NCI-H1092 treated with DMSO at 0.1 percent for 48 hours (cell line): ENCODE measurements around the gene NPHP4.

Source experiments
- DNase-seq: peaks from one replicate; lab custom pipeline; 2025; lab: John Stamatoyannopoulos, UW

NPHP4 gene

GRCh38 chr1:5992026-5992813 lies at the start of gene NPHP4:
Gene NPHP4, minus strand, starts transcription at chr1:5992425. Its CDS starts 6,136 bp downstream, at chr1:5986289.
- DNase-seq = peak; percentile 100

DNA sequence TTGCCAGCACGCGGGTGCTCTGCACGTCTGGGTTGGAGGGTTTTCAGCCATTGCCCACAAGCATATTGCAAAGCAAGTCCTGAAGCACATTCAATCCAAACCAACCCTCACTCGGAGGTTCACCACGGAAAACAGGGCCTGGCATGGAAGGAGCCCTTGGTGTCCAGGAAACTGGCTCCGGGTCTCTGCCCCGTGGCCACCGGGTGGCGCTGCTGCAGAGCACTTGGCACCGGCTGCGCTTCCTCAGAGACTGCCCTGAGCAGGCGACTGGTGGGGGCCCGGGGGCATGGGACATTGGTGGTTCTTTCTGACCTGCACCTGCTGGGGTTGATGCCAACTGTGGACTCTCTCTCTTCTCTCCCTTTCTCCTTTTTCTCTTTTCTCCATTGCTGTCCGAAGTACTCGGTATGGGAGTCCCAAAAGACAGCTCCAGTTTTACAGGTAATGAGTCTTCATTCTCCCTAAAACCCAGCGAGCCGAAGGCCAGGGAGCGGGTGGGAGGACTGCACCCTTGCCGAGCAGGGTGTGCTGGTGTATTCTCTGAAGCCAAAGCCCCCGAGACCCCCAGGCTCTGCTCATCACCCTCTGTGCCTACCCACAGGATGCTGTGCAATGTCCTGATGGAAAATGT lies 49.3 kb upstream of the NPHP4 start:
- peak; percentile 60 for DNase-seq

GRCh38 chr1:6040861-6041415 lies 48.7 kb upstream of the NPHP4 start:
- no peak for DNase-seq

DNA sequence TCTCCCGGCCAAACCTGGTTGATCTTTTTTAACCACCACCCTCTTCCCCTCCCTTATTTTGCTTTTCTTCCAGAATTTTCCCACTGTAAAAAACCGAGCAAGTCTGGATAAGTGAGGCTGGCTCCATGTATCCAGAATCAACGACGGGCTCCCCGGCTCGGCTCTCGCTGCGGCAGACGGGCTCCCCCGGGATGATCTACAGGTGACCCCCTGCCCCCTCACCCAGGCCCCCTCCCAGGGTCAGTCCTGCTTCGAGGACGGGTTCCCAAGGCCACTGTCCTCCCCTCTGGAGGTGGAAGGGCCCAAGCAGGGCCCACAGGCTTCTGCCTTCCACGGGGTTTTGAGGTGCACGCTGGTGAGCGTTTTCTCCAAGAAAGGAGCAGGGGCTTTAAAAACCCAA lies 48.2 kb upstream of the NPHP4 start:
- DNase-seq = no peak

- DNase-seq = no peak
Observed at GRCh38 chr1:6039031-6039430, 46.8 kb upstream of the NPHP4 start.

GRCh38 chr1:6038603-6039002 lies 46.4 kb upstream of the NPHP4 start:
- no peak for DNase-seq

- peak; percentile 57 for DNase-seq
Observed at GRCh38 chr1:6037338-6037762, 45.1 kb upstream of the NPHP4 start.

GRCh38 chr1:6035719-6036118 lies 43.5 kb upstream of the NPHP4 start:
- DNase-seq = no peak

- no peak for DNase-seq
Observed at GRCh38 chr1:6035303-6035702, 43.1 kb upstream of the NPHP4 start.

DNA sequence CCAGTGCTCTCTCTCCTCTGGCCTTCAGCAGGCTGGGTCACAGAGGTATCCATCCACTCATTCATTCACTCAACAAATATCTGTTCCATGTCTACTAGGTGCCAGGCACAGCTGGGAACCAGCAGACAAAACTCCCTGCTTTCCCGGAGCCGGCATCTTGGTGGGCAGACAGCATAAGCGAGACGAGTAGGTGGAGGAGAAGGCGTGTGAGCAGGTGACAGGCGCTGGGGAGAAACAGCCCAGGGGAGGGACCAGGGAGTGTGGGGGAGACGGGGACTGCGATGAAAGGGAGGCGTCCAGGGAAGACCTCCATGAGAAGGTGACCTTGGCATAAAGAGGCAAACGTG lies 42.5 kb upstream of the NPHP4 start:
- no peak for DNase-seq

DNA sequence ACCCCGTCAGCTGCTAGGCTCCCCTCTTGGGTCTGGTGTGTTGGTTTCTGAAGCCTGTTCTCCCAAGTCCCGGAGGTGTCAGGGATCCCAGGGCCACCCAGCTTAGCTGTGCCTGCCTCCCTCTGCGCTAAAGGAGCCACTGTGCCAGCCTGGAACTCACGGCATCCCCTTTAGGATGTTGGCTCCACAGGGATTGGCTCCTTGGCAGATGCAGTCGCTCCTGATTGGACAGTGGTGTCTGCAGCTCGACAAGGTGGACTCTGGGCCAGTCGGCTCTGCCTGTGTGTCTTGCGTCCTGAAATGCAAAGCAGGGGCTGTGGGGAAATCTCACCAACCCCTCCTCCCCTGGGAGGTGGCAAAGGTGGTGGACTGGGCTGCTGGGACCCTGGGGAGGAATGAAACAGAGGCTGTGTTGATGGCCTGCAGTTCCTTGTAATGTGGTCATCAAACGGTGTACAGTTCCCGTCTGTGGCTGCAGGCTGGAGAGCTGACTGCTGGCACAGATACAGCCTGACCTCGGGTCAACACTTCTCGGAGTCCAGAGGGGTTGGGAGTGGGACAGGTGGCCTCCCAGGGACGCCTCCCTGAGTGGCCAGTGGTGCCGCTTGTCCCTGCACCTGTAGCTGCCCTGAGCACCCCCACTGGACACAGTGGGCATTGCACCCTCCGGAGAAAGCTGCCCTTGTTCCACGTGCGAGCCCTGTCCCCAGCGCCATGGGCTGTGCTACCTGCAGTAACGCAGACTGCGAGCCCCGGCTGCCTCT lies 41.9 kb upstream of the NPHP4 start:
- peak; percentile 91 for DNase-seq

- DNase-seq = no peak
Observed at GRCh38 chr1:6033124-6033523, 40.9 kb upstream of the NPHP4 start.

- DNase-seq = no peak
Observed at GRCh38 chr1:6030547-6031261, 38.5 kb upstream of the NPHP4 start.

- no peak for DNase-seq
Observed at GRCh38 chr1:6030132-6030531, 37.9 kb upstream of the NPHP4 start.

GRCh38 chr1:6029351-6029750 lies 37.1 kb upstream of the NPHP4 start:
- no peak for DNase-seq

DNA sequence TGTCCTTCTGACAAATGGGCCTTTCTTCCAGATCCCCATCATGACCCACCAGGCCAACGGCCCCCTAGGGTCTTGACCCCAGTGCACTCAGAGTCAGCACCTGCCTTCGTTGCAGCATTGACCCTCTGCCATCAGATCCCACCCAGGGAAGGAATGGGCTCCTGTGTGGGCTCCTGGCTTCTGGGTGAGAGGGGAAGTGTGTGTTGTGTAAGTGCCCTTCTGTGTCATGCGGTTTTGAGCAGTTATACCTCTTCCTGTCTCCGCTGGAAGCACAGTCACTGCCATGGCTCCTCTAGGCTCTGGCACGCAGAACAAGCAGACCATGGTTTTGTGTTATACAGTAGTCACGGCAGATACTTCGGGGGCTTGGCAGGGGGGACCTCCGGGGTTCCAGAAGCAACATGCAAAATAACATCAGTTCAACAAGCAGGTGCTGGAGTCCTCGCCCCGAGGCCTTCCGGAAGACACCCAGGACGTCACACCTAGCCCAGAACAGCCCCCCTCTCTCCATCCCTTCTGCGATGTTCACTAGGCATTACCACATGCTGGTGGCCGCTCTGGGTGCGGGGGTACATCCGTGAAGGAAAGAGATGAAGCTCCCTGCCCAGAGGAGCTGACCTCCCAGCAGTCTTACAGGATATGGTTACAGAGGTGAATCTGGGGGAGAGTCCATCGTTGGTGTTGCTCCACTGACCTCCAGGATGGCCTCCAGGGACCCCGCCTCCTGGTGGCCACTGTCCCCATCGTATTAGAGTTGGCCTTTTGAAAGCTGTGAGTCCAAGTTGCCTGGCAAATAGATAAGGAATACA lies 36.0 kb upstream of the NPHP4 start:
- DNase-seq = no peak

GRCh38 chr1:6027591-6027990 lies 35.4 kb upstream of the NPHP4 start:
- no peak for DNase-seq

GRCh38 chr1:6026095-6026809 lies 34.0 kb upstream of the NPHP4 start:
- peak; percentile 90 for DNase-seq

DNA sequence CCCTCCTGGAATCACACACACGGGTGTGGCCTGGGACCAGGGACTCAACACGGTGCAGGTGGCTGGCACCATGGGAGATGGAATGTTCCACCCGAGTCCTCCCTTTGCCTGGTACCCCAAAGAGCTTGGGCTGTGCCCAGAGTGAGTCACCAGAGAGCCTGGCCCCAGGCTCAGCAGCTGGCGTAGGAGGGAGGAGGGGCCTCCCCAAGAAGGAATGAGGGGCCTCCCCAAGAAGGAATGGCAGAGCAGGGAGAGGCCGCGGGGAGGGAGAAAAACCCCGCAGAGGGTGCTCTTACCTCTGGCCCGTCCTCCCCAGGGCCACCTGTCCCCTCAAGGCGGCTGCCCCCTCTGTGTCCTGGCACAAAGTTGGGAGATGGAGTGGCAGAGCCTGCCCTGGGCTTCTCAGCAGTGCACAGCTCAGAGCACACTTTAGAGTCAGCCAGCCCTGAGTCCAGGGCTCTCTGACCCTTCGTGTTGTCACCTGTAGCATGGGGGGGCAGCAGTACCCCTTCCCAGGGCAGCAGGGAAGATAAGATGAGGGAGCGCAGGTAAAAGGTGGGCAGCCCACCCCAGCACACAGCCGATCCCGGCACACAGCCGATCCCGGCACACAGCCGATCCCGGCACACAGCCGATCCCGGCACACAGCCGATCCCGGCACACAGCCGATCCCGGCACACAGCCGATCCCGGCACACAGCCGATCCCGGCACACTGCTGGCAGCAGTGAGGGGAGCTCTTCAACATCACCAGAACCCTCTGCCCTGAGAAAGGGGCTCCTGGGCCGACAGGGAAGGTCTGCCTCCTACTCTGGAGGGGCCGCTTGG lies 33.3 kb upstream of the NPHP4 start:
- no peak for DNase-seq

DNA sequence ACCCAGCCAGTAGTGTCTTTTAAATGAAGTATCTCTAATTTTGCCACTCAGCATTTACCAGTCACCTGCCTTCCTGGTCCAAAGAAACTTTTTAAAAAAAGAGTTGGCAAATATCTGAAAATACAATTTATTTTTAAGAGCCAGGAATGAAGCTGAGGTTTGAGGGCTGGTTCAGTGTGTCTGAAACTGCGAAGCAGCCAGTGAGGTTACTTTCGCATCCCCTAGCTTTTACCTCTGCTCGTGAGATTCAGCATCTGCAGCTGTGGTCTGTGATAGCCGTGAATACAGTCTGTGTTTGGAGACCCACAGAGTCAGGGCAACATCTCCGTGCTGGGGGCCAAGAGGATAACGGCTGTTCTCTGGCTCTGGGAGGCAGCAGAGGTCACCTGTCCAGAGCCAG lies 32.2 kb upstream of the NPHP4 start:
- no peak for DNase-seq
